NCI-H2029 (cell line): ENCODE measurements around the gene CCDC85C.
A peak's percentile ranks its signal among the peaks of the same experiment; 100 is the strongest.

ENCODE experiments used
- DNase-seq: peaks from one replicate; lab custom pipeline; 2025; lab: John Stamatoyannopoulos, UW

The CCDC85C gene

DNA sequence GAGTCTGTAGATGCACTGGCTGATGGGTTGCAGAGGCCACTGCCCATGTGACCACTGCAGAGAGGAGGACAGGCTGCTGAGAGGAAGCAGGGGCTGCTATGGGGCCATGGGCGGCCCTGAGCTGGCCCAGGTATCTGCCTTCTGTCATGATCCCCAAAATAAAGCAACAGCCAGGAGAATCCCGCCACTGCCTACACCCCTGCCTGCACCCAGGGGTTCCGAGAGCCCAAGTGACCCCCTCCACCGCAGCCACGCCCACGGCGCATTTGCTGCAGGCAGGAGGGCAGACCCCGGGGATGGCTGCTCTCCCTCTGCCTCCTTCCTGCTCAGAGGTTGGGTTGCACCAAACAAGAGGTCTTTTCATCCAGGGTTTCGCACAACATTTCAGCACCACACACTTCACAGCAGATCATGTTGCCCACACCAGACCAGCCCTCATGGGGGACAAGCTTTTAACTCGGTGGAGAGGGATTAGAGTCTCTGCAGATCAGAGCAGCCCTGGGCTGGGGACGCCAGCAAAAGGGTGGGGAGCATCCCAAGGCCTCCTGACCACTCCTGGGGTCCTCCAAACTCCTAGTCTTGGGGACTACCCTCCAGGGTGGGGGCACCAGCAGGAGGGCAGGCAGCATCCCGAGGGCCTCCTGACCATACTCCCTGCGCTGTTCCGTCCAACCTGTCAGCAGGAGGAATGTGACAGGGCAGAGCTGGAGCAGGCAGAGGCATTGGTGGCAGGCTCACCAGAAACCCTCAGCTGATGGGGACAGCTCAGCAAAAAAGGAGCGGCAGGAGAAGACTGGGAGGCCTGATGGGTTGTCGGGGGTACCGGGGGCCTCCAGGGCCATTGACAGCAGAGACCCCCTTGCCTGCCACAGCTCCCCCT, 14.1 kb downstream of the CCDC85C start:
- DNase-seq = no peak

DNA sequence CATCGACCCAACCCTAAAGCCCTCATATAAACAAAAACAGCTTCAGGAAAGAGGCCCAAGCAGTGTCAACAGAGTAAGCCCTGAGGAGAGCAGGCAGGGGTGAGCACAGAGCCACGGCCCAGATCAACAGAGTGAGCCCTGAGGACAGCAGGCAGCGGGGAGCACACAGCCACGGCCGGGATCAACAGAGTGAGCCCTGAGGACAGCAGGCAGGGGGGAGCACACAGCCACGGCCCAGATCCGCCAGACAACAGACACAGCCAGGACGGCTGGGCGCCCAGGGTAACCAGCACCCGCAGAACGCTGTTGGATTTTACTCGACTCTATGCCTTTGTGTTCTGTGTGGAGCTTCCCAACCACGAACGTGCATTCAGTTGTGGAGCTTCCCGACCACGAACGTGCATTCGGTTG, 15.0 kb downstream of the CCDC85C start:
- DNase-seq = no peak

GRCh38 chr14:99587460-99588278, 16.3 kb downstream of the CCDC85C start:
- DNase-seq = no peak

DNA sequence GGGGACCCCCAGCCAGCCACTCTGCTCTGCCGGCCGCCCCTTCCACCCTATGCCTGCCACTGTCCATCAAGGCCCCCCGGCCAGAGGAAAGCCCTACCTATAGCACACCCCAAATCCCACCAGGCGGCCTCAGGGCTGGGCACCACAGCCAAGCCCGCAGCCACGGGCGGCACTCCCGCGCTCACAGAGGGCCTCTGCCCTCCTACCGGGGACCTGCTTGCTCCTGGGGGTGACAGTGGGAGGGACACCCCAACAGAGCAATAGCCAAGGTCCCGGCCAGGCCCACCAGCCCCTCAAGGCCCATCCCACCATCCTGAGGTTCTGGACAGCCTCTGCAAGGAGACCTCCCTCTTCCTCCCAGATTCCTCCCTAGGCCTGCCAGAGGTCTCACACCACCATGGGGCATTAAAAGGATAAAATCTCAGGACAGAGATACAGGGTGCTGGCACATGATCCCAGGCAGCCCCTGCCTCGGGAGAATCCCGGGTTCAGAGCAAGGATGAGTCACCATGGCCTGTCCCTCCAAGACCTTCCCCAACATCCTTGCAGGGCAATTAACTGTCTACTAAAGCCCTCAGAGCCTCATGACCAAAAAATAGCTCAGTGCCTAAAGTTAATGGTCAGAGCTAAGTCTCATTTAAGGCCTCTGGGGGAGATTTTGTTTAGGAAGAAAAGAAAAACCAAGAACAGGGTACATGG, 17.1 kb downstream of the CCDC85C start:
- no peak for DNase-seq

DNA sequence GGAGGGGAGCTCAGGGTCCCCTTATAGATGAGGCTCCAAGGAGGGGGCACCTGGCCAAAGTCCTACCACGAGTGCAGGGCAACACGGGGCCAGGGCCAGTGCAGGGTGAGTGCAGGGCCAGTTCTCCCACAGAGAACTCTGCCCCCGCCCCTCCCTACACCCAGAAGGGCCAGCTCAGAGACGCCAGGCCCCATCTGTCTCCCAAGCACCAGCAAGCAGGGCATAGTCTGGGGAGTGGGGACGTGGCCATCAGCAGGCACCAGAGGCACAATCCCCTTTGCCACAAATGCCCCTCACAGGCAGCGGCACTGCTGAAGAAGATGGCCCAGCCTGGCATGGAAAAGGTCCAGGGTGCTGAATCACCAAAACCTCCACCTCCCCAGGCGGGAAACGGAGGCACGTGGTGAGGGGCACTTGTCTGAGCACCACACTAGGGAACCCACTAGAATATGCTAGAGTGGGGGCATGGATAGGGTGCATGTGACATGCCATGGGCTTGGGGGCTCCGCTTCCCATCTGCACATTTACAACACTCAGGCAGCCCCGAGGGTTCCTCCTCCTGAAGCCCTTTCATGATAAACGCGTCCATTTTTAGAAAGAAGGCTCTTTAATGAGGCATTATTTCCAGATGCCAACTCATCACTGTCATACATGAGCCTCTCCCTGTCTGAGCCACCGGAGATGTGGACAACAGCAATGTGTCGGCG, 17.8 kb downstream of the CCDC85C start:
- DNase-seq = no peak

- no peak for DNase-seq
Observed at GRCh38 chr14:99584823-99585222, 19.2 kb downstream of the CCDC85C start.

DNA sequence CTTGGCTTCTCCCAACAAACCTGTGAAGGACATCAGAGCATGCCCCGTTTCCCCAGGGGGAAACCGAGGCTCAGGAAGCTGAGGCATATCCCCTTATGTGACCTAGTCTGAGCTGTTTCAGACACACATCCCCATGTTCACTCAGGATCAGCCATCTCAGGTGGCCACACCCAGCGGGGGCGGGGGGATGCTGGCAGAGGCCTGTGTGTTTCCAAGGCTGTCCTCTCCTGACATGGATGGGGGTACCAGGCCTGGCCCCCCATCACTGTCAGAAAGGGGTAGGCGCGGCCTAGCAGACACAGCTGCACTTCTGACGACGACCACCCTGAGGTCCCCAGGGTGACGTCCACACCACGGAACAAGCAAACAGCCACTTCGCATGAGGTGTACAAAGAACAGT, 22.1 kb downstream of the CCDC85C start:
- no peak for DNase-seq

- DNase-seq = no peak
Observed at GRCh38 chr14:99581374-99581773, 22.6 kb downstream of the CCDC85C start.

GRCh38 chr14:99579903-99580571, 24.0 kb downstream of the CCDC85C start:
- no peak for DNase-seq

DNA sequence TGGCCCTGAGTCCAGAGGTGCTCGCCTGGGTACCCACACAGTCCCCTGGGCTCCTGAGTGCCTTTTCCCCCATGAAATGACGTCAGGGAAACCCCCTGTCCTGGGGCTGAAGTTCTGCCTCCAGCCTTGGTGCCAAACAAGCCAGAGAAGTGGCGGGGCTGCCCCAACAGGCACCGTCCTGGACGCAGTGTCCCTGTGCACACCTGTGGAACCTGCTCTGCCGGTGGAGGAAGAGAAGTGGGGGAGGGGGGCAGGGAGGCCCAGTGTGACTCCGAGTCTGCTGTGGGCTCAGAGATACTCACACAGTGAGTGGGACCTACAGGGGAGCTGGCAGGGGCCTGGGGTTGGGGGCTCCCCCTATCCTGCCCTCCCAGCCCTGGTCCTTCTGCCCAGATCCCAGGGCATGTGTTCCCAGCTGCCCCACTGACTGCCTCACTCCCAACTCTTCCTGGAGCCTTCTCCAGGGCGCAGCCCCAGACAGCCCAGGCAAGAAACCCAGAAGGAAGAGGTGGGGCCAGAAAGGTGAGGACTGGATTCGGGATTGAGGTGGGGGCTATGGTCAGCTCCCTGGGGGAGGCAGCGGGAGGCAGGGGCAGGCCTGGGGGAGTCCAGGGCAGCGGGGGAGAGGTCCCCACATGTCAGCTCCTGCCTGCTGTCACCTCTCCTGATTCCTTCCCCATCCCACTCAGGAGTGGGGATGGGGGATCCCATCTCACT, 24.7 kb downstream of the CCDC85C start:
- DNase-seq = no peak

GRCh38 chr14:99578541-99579101, 25.4 kb downstream of the CCDC85C start:
- no peak for DNase-seq

GRCh38 chr14:99576761-99577705, 27.0 kb downstream of the CCDC85C start:
- DNase-seq = no peak

- no peak for DNase-seq
Observed at GRCh38 chr14:99576304-99576703, 27.7 kb downstream of the CCDC85C start.

DNA sequence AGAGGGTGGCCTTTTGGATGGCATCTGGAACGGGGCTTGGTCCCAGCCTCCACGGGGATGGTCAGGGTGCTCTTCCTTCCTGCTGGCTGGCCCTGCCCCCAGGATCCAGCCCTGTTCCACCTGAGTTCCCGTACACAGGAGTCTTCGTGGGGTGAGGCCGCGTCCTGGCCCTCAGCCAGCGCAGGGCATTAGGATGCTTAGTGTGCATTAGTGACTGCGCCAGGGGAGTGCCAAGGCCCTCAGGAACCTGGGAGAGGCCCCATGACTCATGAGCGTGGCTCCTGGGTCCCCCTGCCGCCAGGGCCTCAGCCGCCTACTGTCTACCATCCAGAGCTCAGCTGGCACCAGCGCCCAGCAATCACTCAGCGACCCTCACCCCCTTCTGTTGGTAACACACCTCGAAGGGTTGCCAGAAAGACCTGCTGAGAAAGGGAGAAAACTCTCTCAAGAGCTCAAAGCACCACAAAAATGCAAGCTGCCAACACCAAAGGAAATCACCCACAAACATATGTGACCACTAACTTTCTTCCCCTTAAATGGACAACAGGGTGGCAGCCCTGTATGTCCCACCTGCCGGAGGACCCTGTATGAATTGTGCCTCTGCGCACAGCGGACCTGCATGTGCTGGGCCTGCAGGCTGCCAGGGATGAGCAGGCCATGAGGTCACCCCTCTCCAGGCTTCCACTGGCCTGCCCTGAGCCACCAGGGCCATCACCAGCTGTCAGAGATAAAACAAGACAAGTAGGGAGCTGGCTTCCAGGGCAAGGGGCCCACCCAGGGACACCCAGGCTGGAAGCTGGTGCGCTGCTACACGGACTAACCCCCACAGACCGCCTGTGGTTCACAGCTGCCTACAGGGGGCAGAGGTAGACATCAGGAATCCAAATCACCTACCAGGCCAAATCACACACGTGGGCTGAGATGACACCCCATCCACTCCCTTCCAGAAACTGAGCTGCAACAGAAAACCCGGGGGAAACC, 28.7 kb downstream of the CCDC85C start:
- DNase-seq = peak; percentile 44

- no peak for DNase-seq
Observed at GRCh38 chr14:99574099-99574880, 29.7 kb downstream of the CCDC85C start.

- DNase-seq = no peak
Observed at GRCh38 chr14:99573436-99574098, 30.4 kb downstream of the CCDC85C start.

- DNase-seq = no peak
Observed at GRCh38 chr14:99573000-99573330, 31.0 kb downstream of the CCDC85C start.
